GM23338 (cell line): ENCODE data around the gene ERC1.

Experiments used
- JUNB ChIP-seq: IDR thresholded peaks from one replicate; pipeline ENCODE4 v1.6.1; 2016; ENCODE audit warnings: antibody characterized with exemption; ENCODE audit not compliant: unreplicated experiment
- POLR2AphosphoS5 ChIP-seq: IDR thresholded peaks from 2 replicates; pipeline ENCODE4 v1.6.1; 2016; ENCODE audit warnings: antibody characterized with exemption, low read depth
- ZNF114 ChIP-seq: fragments of 250-450 bp; sonication (Bioruptor Pico); IDR thresholded peaks from 2 replicates; pipeline ENCODE4 v1.5.0; 2020; ENCODE audit warnings: mild to moderate bottlenecking, moderate library complexity
- TF ChIP-seq, protein P1 (sequence below), 2 experiments: fragments of 200-600 bp in 1 of 2; sonication (generic) in 1 of 2; conservative IDR thresholded peaks; 2 replicates each; pipeline versions ENCODE4 v1.5.1 to v1.6.1; 2016 to 2017; ENCODE audit warnings: antibody characterized with exemption in 2 of 2, low read depth in 2 of 2, mild to moderate bottlenecking in 2 of 2, moderate library complexity in 1 of 2

- TF ChIP-seq, protein P1, sequence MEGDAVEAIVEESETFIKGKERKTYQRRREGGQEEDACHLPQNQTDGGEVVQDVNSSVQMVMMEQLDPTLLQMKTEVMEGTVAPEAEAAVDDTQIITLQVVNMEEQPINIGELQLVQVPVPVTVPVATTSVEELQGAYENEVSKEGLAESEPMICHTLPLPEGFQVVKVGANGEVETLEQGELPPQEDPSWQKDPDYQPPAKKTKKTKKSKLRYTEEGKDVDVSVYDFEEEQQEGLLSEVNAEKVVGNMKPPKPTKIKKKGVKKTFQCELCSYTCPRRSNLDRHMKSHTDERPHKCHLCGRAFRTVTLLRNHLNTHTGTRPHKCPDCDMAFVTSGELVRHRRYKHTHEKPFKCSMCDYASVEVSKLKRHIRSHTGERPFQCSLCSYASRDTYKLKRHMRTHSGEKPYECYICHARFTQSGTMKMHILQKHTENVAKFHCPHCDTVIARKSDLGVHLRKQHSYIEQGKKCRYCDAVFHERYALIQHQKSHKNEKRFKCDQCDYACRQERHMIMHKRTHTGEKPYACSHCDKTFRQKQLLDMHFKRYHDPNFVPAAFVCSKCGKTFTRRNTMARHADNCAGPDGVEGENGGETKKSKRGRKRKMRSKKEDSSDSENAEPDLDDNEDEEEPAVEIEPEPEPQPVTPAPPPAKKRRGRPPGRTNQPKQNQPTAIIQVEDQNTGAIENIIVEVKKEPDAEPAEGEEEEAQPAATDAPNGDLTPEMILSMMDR (conservative IDR thresholded peaks at IDR 0.05; ENCODE audit: low read depth in 2 of 2), result no peak
- no peak for TF ChIP-seq ZNF114 (CRISPR knock-in tag)
- TF ChIP-seq POLR2AphosphoS5, result no peak
- TF ChIP-seq JUNB, result no peak
Observed at GRCh38 chr12:1357171-1357570, 366.1 kb downstream of the ERC1 start.
